ENCODE results near the gene MRC2. TPM values are rescaled to one million over a fixed set of nuclear protein-coding genes. Genes with fewer than 3 reads are reported as not detected.

Gene MRC2
- total RNA-seq, 1 experiment from 2014 or later = 80.5 TPM

GRCh38 chr17:62619417-62620155 is 7.9 kb upstream of the MRC2 start:
- peak; percentile 21 for DNase-seq

GRCh38 chr17:62621223-62621622 is 6.2 kb upstream of the MRC2 start:
- H3K36me3 ChIP-seq (replicated peaks; ENCODE audit: control insufficient read depth, insufficient read depth, low read length) = no peaks in the 10 kb centered on the region
- no peak overlapping the region for H3K4me3 ChIP-seq (ENCODE audit: insufficient read depth, low read depth, low read length)
- no peaks in the 10 kb centered on the region for H3K27me3 ChIP-seq (ENCODE audit: control insufficient read depth, insufficient read depth, low read length)
- DNase-seq = peak; percentile 15

More at GRCh38 chr17:62619417-62620155, 7.9 kb upstream of the MRC2 start:
- Histone ChIP-seq H3K27me3 (ENCODE audit: control insufficient read depth, insufficient read depth, low read length) (no peaks in the 10 kb centered on the region), H3K36me3 (replicated peaks; ENCODE audit: control insufficient read depth, insufficient read depth, low read length) (0 out of 2 replicates have a peak, but pooled peaks cover 1% of the 10 kb centered on the region), H3K4me3 (ENCODE audit: insufficient read depth, low read depth, low read length) (no peak overlapping the region)

- DNase-seq = no peak
Observed at GRCh38 chr17:62625184-62625869, 2.1 kb upstream of the MRC2 start.

GRCh38 chr17:62625870-62626200 is 1.6 kb upstream of the MRC2 start:
- no peaks in the 10 kb centered on the region for H3K36me3 ChIP-seq (replicated peaks; ENCODE audit: control insufficient read depth, insufficient read depth, low read length)
- H3K4me3 ChIP-seq (ENCODE audit: insufficient read depth, low read depth, low read length) = no peak overlapping the region
- peaks cover 2% of the 10 kb centered on the region; the same call in 1 of the 2 replicates for H3K27me3 ChIP-seq (ENCODE audit: control insufficient read depth, insufficient read depth, low read length)
- peak; percentile 41 for DNase-seq

More at GRCh38 chr17:62625184-62625869, 2.1 kb upstream of the MRC2 start:
- Histone ChIP-seq H3K36me3 (replicated peaks; ENCODE audit: control insufficient read depth, insufficient read depth, low read length) (no peaks in the 10 kb centered on the region), H3K27me3 (ENCODE audit: control insufficient read depth, insufficient read depth, low read length) (peaks cover 2% of the 10 kb centered on the region; the same call in 1 of the 2 replicates), H3K4me3 (ENCODE audit: insufficient read depth, low read depth, low read length) (no peak overlapping the region)

- Histone ChIP-seq H3K4me3 (ENCODE audit: insufficient read depth, low read depth, low read length) (peak overlapping the region; percentile 89), H3K36me3 (replicated peaks; ENCODE audit: control insufficient read depth, insufficient read depth, low read length) (no peaks in the 10 kb centered on the region), H3K27me3 (ENCODE audit: control insufficient read depth, insufficient read depth, low read length) (peaks cover 2% of the 10 kb centered on the region; the same call in 1 of the 2 replicates)
- peak; percentile 97 for DNase-seq
Observed at GRCh38 chr17:62626719-62627218, 701 bp upstream of the MRC2 start.

- Histone ChIP-seq H3K36me3 (replicated peaks; ENCODE audit: control insufficient read depth, insufficient read depth, low read length) (no peaks in the 10 kb centered on the region), H3K4me3 (ENCODE audit: insufficient read depth, low read depth, low read length) (peak overlapping the region; percentile 89), H3K27me3 (ENCODE audit: control insufficient read depth, insufficient read depth, low read length) (peaks cover 2% of the 10 kb centered on the region; the same call in 1 of the 2 replicates)
- DNase-seq = no peak
Observed at GRCh38 chr17:62627904-62628633, 599 bp downstream of the MRC2 start.

- DNase-seq = peak; percentile 82
- Histone ChIP-seq H3K27me3 (ENCODE audit: control insufficient read depth, insufficient read depth, low read length) (peaks cover 2% of the 10 kb centered on the region; the same call in 1 of the 2 replicates), H3K4me3 (ENCODE audit: insufficient read depth, low read depth, low read length) (peak overlapping the region; percentile 89), H3K36me3 (replicated peaks; ENCODE audit: control insufficient read depth, insufficient read depth, low read length) (no peaks in the 10 kb centered on the region)
Observed at GRCh38 chr17:62628831-62629555, 1.5 kb downstream of the MRC2 start.

GRCh38 chr17:62629556-62630364 is 2.3 kb downstream of the MRC2 start:
- Histone ChIP-seq H3K27me3 (ENCODE audit: control insufficient read depth, insufficient read depth, low read length) (peaks cover 2% of the 10 kb centered on the region; the same call in 1 of the 2 replicates), H3K36me3 (replicated peaks; ENCODE audit: control insufficient read depth, insufficient read depth, low read length) (no peaks in the 10 kb centered on the region), H3K4me3 (ENCODE audit: insufficient read depth, low read depth, low read length) (no peak overlapping the region; the same call in 1 of the 2 replicates)
- peak; percentile 60 for DNase-seq

GRCh38 chr17:62630365-62631085 is 3.1 kb downstream of the MRC2 start:
- peaks cover 2% of the 10 kb centered on the region; the same call in 1 of the 2 replicates for H3K27me3 ChIP-seq (ENCODE audit: control insufficient read depth, insufficient read depth, low read length)
- no peak overlapping the region for H3K4me3 ChIP-seq (ENCODE audit: insufficient read depth, low read depth, low read length)
- no peaks in the 10 kb centered on the region for H3K36me3 ChIP-seq (replicated peaks; ENCODE audit: control insufficient read depth, insufficient read depth, low read length)
- peak; percentile 35 for DNase-seq

GRCh38 chr17:62631086-62631935 is 3.8 kb downstream of the MRC2 start:
- DNase-seq = peak; percentile 30
- Histone ChIP-seq H3K36me3 (replicated peaks; ENCODE audit: control insufficient read depth, insufficient read depth, low read length) (no peaks in the 10 kb centered on the region), H3K4me3 (ENCODE audit: insufficient read depth, low read depth, low read length) (no peak overlapping the region), H3K27me3 (ENCODE audit: control insufficient read depth, insufficient read depth, low read length) (peaks cover 2% of the 10 kb centered on the region; the same call in 1 of the 2 replicates)

- peak; percentile 37 for DNase-seq
- Histone ChIP-seq H3K4me3 (ENCODE audit: insufficient read depth, low read depth, low read length) (no peak overlapping the region), H3K36me3 (replicated peaks; ENCODE audit: control insufficient read depth, insufficient read depth, low read length) (no peaks in the 10 kb centered on the region)
Observed at GRCh38 chr17:62631936-62632924, 4.8 kb downstream of the MRC2 start.

More at GRCh38 chr17:62631936-62632924, 4.8 kb downstream of the MRC2 start:
- H3K27me3 ChIP-seq (ENCODE audit: control insufficient read depth, insufficient read depth, low read length) = peaks cover 2% of the 10 kb centered on the region; the same call in 1 of the 2 replicates

All from H7 (cell line).